CD4-positive, alpha-beta T cell (primary cell): ENCODE data around the gene FAM174C. TPM values are rescaled to one million over a fixed set of nuclear protein-coding genes. Genes with fewer than 3 reads are reported as not detected.
A peak's percentile ranks its signal among the peaks of the same experiment; 100 is the strongest.

Experiments used
- ATAC-seq: fragments of 200-7000 bp; cut with Tn5 transposase; one replicate; pipeline ENCODE4 v1.10.0; 2022; ENCODE audit warnings: mild to moderate bottlenecking; ENCODE audit not compliant: poor library complexity
- CTCF ChIA-PET: fragments of 350-600 bp; sonication (Branson Sonifier 250); formaldehyde crosslinking; loops from one replicate; lab custom pipeline; 2021; ENCODE audit warnings: antibody characterized with exemption, inconsistent platforms; lab: Charles Lee
- POLR2A ChIA-PET: fragments of 350-600 bp; sonication (Branson Sonifier 250); formaldehyde crosslinking; loops from one replicate; lab custom pipeline; 2021; ENCODE audit warnings: antibody characterized with exemption, inconsistent platforms; lab: Charles Lee
- DNase-seq, 14 experiments: peaks; one replicate each; pipeline ENCODE4 v3.0.0-alpha.2; 2013 to 2020; ENCODE audit warnings: mixed read lengths in 2 of 14
- H3K27ac ChIP-seq, 2 donors: one replicate each; pipeline versions ENCODE4 v1.5.1 to v1.7.0; 2013; ENCODE audit warnings: low read length in 2 of 2, low read depth in 1 of 2, mild to moderate bottlenecking in 1 of 2
- H3K27me3 ChIP-seq, 2 experiments: 1 replicate in 1 of 2; 2 replicates in 1 of 2; pipeline versions ENCODE4 v1.6.1 to v1.7.0; 2013; ENCODE audit warnings: low read length in 2 of 2, control low read depth in 1 of 2, mild to moderate bottlenecking in 1 of 2, moderate library complexity in 1 of 2; ENCODE audit not compliant: insufficient read depth in 2 of 2, control insufficient read depth in 1 of 2
- H3K36me3 ChIP-seq: one replicate; pipeline ENCODE4 v1.6.1; 2013; ENCODE audit warnings: low read length, control low read depth; ENCODE audit not compliant: insufficient read depth
- H3K4me1 ChIP-seq: one replicate; pipeline ENCODE4 v1.6.1; 2013; ENCODE audit warnings: low read length, control low read depth; ENCODE audit not compliant: insufficient read depth
- H3K4me3 ChIP-seq: one replicate; pipeline ENCODE4 v1.5.1; 2013; ENCODE audit warnings: mild to moderate bottlenecking, low read length, moderate library complexity
- H3K9me3 ChIP-seq, 2 experiments: 1 replicate in 1 of 2; 2 replicates in 1 of 2; pipeline versions ENCODE4 v1.6.1 to v1.7.0; 2013; ENCODE audit warnings: low read length in 2 of 2, mild to moderate bottlenecking in 2 of 2, control low read depth in 1 of 2, moderate library complexity in 1 of 2; ENCODE audit not compliant: control insufficient read depth in 1 of 2, insufficient read depth in 1 of 2
- H3K27ac Mint-ChIP-seq: one replicate; pipeline ENCODE4 v1.8.0; 2020; ENCODE audit warnings: mixed read lengths
- H3K27me3 Mint-ChIP-seq: one replicate; pipeline ENCODE4 v1.8.0; 2021; ENCODE audit warnings: mixed read lengths
- H3K36me3 Mint-ChIP-seq: one replicate; pipeline ENCODE4 v1.8.0; 2021; ENCODE audit warnings: low read depth, mixed read lengths
- H3K4me1 Mint-ChIP-seq: one replicate; pipeline ENCODE4 v1.8.0; 2021; ENCODE audit warnings: low read depth, mixed read lengths
- H3K4me3 Mint-ChIP-seq: one replicate; pipeline ENCODE4 v1.8.0; 2020; ENCODE audit warnings: mild to moderate bottlenecking, mixed read lengths
- H3K9me3 Mint-ChIP-seq: one replicate; pipeline ENCODE4 v1.8.0; 2020; ENCODE audit warnings: mixed read lengths
- CTCF ChIP-seq: fragments of 200-600 bp; IDR thresholded peaks from one replicate; pipeline ENCODE4 v1.8.0; 2022; ENCODE audit warnings: antibody characterized with exemption, mild to moderate bottlenecking
- intact Hi-C, 2 experiments: fragments of 100-400 bp; cut with DNase I in 1 of 2; cut with micrococcal nuclease in 1 of 2; formaldehyde crosslinking; loops; one replicate each; pipeline versions ENCODE4 v1.15.1 to v1.9.0; 2023 to 2025; cut with DNase I, micrococcal nuclease
- total RNA-seq, 174 experiments: library from RNA in 2 of 174; stranded (reverse) in 2 of 174; gene quantifications; one replicate each; pipeline ENCODE4 v1.2.3 and lab custom pipeline; 2021 to 2026

FAM174C gene
- total RNA-seq, 2 experiments from 2014 or later, result 32.0 to 38.3 TPM

GRCh38 chr19:1294688-1295087, 19.4 kb downstream of the FAM174C start:
- Mint-ChIP-seq H3K36me3 (no peaks in the 10 kb centered on the region), H3K27ac (no peak overlapping the region), H3K4me1 (no peaks in the 10 kb centered on the region), H3K4me3 (no peak overlapping the region), H3K27me3 (peaks cover 33% of the 10 kb centered on the region), H3K9me3 (no peaks in the 10 kb centered on the region)
- intact Hi-C loops, result no loop called here
- TF ChIP-seq CTCF, result no peak
- ChIA-PET CTCF (no interaction called here), POLR2A (no interaction called here)
- DNase-seq (peak in 1 of 14 experiments; percentile 26), ATAC-seq (no peak)
- Histone ChIP-seq H3K4me3 (no peak overlapping the region), H3K27ac (no peak overlapping the region), H3K9me3 (peaks cover 0 to 44% of the 10 kb centered on the region in 2 experiments), H3K4me1 (peaks cover 15% of the 10 kb centered on the region), H3K36me3 (no peaks in the 10 kb centered on the region), H3K27me3 (peaks cover 38 to 39% of the 10 kb centered on the region in 2 experiments)

- peaks cover 33% of the 10 kb centered on the region for H3K27me3 Mint-ChIP-seq
- H3K4me3 Mint-ChIP-seq, result no peak overlapping the region
- peaks cover 35 to 38% of the 10 kb centered on the region in 2 experiments for H3K27me3 ChIP-seq
- no peaks in the 10 kb centered on the region for H3K36me3 Mint-ChIP-seq
- H3K4me1 ChIP-seq, result peaks cover 15% of the 10 kb centered on the region
- no peak overlapping the region for H3K27ac Mint-ChIP-seq
- DNase-seq (peak in 7 of 14 experiments; percentile 35 to 66 (median 39)), ATAC-seq (peak; percentile 70)
- POLR2A ChIA-PET, result no interaction called here
- H3K27ac ChIP-seq, result no peak overlapping the region
- no peaks in the 10 kb centered on the region for H3K36me3 ChIP-seq
- no peak for TF ChIP-seq CTCF
- H3K9me3 ChIP-seq, result peaks cover 0 to 43% of the 10 kb centered on the region in 2 experiments
- CTCF ChIA-PET, result no interaction called here
- intact Hi-C loops, result no loop called here
- H3K4me3 ChIP-seq, result no peak overlapping the region
- no peaks in the 10 kb centered on the region for H3K9me3 Mint-ChIP-seq
- no peaks in the 10 kb centered on the region for H3K4me1 Mint-ChIP-seq
Observed at GRCh38 chr19:1295169-1296012, 20.1 kb downstream of the FAM174C start.

- POLR2A ChIA-PET, result no interaction called here
- peaks cover 28 to 37% of the 10 kb centered on the region in 2 experiments for H3K27me3 ChIP-seq
- peaks cover 33% of the 10 kb centered on the region for H3K27me3 Mint-ChIP-seq
Observed at GRCh38 chr19:1296078-1296477, 20.7 kb downstream of the FAM174C start.

More at GRCh38 chr19:1296078-1296477, 20.7 kb downstream of the FAM174C start:
- Histone ChIP-seq H3K27ac (no peak overlapping the region), H3K4me3 (no peak overlapping the region), H3K9me3 (peaks cover 0 to 36% of the 10 kb centered on the region in 2 experiments), H3K4me1 (peaks cover 15% of the 10 kb centered on the region), H3K36me3 (no peaks in the 10 kb centered on the region)
- Mint-ChIP-seq H3K9me3 (no peaks in the 10 kb centered on the region), H3K27ac (no peak overlapping the region), H3K4me1 (no peaks in the 10 kb centered on the region), H3K4me3 (no peak overlapping the region), H3K36me3 (no peaks in the 10 kb centered on the region)
- DNase-seq (no peak), ATAC-seq (no peak)
- intact Hi-C loops, result no loop called here
- CTCF ChIA-PET, result no interaction called here
- no peak for TF ChIP-seq CTCF
